Erythroblast (primary cell): ENCODE results near the gene GNS.

Experiments used
- GATA1 ChIP-seq: IDR thresholded peaks from 2 replicates; pipeline ENCODE4 v1.6.1; 2011; ENCODE audit warnings: low read depth, mild to moderate bottlenecking, control low read depth, low read length, moderate library complexity
- POLR2A ChIP-seq: IDR thresholded peaks from 2 replicates; pipeline ENCODE4 v1.6.1; 2011; ENCODE audit warnings: mild to moderate bottlenecking, low read length

DNA sequence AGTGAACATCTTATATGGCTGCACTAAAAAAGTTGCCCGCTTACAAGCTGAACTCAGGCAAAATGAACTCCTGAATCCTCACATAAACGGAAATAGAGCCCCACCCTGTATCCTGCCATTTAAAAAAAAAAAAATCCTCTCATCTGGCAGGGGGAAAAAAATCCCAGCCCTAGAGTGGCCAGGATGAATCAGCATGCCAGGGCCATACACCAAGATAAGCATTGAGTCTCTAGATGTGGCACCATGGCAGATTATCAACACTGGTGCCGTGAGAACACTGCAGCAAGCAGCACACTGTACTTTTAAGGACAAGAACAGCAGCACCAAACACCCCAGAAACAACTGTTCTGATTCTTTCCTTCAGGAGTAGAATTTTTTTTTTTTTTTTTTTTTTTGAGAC, 83.4 kb downstream of the GNS start:
- TF ChIP-seq POLR2A (no peak), GATA1 (no peak)
